Measurements from ENCODE around the gene DYNC1I1.

DNA sequence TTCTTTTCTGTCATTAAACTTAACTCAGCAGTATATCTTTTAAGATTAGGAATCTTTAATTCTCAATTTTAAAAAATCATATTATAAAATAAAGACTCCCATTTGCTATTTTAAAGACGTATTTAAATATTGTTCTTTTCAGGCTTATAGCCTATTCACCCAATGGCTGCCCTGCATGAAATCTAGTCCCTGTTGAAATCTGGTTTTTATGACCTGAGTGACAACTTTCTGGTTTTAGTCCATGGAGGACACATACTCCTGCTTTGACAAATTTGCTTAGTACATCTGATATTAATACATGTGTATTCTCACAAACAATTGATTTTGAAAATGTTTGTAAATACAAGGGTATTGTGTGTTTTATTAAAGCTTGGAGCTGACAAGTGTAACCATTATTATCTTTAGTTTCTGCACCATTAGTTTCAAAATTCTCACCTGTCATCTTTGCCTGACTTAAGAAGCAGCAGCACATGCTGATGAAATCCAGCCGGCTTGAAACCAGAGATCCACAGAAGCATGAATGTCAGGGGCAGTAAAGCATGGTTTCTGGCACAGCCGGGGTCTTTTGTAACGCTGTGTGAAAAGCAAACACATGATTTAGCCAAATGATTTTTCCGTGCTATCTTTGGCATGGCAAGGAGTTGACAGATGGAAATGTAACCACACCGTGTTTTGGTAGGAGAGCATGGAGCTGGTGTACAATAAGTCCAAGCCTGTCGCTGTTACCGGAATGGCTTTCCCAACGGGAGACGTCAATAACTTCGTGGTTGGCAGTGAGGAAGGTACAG is 262.8 kb downstream of the DYNC1I1 start:
- TF ChIP-seq POLR2A (IDR thresholded peaks at IDR 0.05) = no peak
- TF ChIP-seq, protein P1, sequence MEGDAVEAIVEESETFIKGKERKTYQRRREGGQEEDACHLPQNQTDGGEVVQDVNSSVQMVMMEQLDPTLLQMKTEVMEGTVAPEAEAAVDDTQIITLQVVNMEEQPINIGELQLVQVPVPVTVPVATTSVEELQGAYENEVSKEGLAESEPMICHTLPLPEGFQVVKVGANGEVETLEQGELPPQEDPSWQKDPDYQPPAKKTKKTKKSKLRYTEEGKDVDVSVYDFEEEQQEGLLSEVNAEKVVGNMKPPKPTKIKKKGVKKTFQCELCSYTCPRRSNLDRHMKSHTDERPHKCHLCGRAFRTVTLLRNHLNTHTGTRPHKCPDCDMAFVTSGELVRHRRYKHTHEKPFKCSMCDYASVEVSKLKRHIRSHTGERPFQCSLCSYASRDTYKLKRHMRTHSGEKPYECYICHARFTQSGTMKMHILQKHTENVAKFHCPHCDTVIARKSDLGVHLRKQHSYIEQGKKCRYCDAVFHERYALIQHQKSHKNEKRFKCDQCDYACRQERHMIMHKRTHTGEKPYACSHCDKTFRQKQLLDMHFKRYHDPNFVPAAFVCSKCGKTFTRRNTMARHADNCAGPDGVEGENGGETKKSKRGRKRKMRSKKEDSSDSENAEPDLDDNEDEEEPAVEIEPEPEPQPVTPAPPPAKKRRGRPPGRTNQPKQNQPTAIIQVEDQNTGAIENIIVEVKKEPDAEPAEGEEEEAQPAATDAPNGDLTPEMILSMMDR (IDR thresholded peaks at IDR 0.05) = no peak

Measured in suprapubic skin (tissue), 3 donors.